HG02610 (cell line): ENCODE data around the gene MICAL3.
"Not testable (repeated sequence)": the region's sequence is repeated elsewhere in the genome, so short reads cannot be mapped to it uniquely, and the experiment has no call there.

Source experiments
- ATAC-seq: cut with Tn5 transposase; IDR thresholded peaks from one replicate; pipeline ENCODE4 v1.9.1; 2021; ENCODE audit warnings: mild to moderate bottlenecking, moderate library complexity; ENCODE audit not compliant: unreplicated experiment

Gene MICAL3

DNA sequence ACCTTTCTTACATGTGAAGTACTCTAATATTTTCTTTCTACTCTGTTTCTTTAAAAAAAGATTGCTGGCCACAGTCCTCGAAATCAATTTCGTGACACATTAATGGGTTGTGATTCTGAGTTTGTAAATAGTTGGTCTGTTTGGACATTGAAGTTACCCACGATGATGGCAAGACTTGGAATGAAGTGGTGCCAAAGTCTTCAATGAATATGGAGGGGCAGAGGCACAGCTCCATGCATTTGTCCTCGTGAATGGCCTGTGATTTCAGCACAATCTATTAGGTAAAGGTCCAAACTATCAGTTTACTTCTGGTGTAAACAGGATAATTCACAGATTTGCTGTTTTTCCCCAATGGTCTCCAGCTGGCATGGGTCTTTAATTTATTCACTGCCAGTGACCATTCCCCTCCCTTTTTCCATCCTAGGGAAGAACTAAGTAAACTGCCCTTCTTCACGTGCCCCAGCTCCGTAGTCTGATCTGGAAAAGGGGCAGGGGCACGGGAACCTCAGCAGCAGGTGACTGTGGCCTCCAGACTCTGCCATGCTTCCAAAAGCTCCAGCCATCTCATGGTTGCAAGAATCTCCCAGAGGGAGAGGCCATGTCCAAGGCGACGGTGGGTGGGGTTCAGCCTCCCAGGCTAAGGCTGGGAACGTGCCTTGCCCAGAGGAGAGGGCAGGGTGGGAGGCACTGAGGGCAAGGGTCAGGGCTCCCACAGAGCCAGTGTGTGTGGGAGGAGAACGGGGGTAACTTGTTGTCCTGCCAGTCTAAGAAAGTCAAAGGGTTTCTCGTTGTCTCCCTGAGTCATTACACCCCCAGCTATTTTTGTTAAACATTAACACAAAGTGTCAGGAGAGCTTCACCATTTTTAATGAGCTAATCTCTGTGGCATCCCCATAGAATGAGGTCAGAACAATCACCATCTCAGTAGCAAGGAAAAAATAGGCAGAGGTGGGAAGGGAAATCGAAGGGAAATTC lies 36.6 kb upstream of the MICAL3 start:
- ATAC-seq, result no peak

DNA sequence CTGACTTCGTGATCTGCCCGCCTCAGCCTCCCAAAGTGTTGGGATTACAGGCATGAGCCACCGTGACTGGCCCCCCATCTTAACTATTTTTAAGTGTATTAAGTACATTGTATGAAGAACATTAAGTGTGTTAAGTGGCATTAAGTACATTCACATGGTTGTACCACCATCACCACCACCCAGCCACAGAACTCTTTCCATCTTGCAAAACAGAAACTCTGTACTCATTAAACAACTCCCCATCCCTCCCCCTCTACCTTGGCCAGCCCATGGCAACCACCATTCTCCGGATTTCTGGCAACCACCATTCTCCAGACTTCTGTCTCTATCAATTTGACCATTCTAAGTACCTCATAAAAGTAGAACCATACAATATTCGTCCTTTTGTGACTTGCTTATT lies 35.6 kb upstream of the MICAL3 start:
- no peak for ATAC-seq

DNA sequence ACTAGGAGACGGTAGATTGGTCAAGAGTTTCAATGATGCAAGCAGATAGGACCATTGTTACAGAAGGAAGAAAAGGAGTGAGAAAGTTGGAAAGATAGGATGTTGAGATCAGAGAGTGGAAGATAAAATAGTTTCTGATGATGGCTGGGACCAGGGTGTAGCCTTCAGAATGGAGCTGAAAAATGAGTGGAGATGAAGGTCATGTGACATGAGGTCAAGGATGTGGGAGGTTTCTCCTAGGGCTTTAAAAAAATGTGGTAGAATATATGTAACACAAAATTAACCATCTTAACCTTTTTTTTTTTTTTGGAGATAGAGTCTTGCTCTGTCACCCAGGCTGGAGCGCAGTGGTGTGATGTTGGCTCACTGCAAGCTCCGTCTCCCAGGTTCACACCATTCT lies 35.1 kb upstream of the MICAL3 start:
- no peak for ATAC-seq

DNA sequence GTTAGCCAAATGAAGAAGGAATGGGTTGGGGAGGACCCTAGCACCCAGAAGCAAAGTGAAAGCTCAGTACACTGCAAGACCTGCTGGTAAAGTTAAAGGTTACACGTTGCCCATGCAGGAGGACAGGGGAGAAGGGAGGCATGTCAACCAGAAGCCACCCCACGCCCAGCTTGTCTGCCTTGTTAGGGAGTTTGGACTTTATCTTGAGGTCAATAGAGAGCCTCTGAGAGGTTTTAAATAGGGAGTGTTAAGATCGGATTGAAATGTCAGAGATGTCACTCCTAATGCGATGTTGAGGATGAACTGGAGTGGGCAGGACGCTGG lies 34.7 kb upstream of the MICAL3 start:
- ATAC-seq, result no peak

- ATAC-seq, result no peak
Observed at GRCh38 chr22:18058371-18059093, 34.2 kb upstream of the MICAL3 start.

DNA sequence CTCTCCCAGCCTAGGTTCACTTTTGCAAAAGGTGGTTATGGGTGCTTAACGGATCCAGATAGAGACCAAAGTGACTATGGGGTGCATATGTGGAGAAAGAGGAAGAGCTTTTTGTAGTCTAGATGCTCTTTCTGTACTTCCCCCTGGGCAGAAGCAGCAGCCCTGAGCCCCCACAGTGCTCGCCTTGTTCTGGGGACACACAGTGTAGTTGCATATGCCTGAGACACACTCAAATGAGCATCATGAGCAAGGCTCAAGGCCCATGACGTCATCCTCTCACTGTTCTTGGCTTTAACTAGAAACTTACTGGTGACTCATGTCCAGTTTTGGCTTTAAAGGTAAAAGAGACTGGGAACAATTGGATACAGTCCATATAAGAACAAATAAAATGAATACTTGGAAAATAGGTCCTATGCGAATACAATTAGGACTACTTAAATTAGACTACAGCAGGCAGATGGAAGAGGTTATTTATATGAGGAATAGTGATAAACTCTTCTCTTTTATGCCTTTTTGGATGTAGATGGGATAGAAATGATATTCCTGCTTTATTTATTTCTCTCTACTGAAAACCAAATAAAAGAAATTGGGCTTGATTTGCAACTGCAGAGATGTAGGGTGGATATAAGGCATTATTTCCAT lies 33.3 kb upstream of the MICAL3 start:
- peak; percentile 63 for ATAC-seq

DNA sequence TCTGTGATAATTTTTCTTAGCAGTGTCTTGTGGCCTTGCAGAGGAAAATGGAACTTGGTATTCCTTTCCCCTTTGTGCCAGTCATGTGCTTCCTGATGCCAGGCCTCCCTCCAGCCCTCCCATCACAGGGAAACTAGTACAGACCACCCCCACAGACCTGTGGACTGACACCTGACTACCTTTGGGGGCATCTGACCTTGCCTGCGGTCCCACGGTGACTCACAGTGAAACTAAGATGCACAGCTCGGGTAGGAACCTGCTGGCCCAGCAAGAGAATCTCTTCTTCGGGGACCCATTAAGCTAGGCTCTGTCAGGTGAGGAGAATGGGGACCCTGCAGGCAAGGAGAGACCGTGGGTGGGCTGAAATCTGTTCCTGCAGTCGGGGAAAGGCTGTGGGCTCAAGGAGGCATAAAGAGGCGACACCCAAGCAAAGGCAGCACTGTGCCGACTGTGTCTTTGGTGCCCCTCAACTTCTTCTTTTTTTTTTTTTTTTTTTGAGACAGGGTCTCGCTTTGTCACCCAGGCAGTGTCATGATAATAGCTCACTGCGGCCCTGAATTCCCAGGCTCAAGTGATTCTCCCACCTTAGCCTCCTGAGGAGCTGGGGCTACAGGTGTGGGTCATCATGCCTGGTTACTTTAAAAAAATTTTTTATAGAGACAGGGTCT lies 32.6 kb upstream of the MICAL3 start:
- ATAC-seq, result peak; percentile 52

GRCh38 chr22:18056161-18056666 lies 31.9 kb upstream of the MICAL3 start:
- ATAC-seq, result no peak

DNA sequence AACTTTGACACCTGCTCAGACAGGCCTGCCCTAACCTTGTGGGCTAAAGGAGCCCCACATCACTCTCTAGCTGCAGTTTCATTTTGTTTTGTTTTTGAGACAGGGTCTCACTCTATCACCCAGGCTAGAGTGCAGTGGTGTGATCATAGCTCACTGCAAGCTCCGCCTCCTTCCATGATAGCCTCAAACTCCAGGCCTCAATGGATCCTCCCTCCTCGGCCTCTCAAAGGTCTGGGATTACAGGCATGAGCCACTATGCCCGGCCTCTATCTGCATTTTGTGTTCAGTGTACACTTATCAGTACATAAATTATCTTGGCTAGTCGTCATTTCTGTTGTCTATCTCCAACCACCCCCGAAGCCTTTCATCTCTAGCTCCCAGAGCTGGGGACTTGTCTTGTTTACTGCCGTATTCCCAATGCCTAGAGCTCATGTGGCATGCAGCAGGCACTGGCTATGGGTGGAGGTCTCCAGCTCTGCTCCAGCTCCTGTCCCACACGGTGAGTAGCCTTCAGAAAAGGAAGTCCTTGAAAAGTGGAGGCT lies 31.3 kb upstream of the MICAL3 start:
- no peak for ATAC-seq

- ATAC-seq, result not testable (repeated sequence)
Observed at GRCh38 chr22:18053216-18053946, 29.0 kb upstream of the MICAL3 start.

GRCh38 chr22:18051113-18051512 lies 26.8 kb upstream of the MICAL3 start:
- ATAC-seq, result not testable (repeated sequence)

GRCh38 chr22:18050065-18050464 lies 25.7 kb upstream of the MICAL3 start:
- ATAC-seq, result no peak

DNA sequence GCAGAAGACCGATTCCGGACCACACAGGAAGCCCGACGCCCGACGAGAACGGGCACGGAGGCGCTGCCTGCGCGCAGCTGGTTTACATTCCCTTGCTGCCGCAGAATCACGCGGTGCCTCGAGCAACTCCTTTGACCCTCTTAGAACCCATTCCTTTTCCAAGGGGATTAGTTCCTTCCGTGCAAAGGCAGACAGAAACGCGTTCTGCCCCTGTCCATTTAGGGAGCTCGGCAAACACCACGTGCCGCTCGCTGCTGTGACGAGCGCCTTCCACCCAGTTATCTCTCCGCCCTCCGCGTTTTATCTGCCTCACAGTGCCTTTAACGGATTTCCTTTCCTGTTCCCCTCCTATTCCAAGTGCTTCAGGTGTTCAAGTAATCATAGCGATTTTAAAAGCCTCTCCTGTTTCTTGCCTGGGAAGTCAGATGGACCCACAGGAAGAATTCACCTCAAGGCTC lies 24.1 kb upstream of the MICAL3 start:
- ATAC-seq, result no peak

- no peak for ATAC-seq
Observed at GRCh38 chr22:18048041-18048440, 23.7 kb upstream of the MICAL3 start.

GRCh38 chr22:18045794-18046193 lies 21.4 kb upstream of the MICAL3 start:
- ATAC-seq, result no peak

GRCh38 chr22:18044548-18045271 lies 20.3 kb upstream of the MICAL3 start:
- no peak for ATAC-seq

DNA sequence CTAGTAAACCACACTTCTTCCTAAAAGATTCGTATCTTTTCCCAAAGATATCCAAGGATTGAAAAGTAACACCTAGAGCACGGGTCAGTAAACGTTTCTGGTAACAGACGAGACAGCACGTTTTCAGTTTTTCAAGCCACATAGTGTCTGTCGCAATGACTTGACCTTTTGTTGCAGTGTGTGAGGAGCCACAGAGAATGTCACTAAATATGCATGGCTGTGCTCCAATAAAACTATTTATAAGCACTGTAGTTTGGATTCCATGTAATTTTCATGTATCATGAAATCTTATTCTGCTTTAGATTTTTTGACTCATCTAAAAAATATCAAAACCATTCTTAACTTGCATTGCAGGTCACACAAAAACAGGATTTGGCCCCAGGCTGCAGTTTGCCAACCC lies 18.3 kb upstream of the MICAL3 start:
- no peak for ATAC-seq

DNA sequence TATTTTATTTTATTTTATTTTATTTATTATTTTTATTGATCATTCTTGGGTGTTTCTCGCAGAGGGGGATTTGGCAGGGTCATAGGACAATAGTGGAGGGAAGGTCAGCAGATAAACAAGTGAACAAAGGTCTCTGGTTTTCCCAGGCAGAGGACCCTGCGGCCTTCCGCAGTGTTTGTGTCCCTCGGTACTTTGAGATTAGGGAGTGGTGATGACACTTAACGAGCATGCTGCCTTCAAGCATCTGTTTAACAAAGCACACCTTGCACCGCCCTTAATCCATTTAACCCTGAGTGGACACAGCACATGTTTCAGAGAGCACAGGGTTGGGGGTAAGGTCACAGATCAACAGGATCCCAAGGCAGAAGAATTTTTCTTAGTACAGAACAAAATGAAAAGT lies 16.5 kb upstream of the MICAL3 start:
- not testable (repeated sequence) for ATAC-seq

DNA sequence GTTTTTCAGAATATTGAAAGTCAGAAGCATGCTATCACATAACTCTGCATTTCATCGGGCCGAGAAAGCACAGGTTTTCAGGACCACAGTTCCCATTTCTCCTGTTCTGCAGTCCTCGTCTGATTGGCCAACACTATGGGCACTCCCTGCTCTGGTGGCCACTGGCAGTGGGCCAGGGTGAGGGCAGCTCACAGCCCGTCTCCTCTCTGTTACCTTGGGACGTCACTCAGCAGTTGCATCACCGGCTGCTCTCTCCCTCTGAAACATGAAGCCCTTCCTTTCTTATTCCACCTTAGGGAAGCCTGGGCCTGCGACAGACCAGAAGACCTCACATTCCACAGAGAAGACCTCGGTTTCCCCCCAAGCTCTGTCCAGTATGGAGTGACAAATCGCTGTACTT lies 11.4 kb upstream of the MICAL3 start:
- ATAC-seq, result no peak
